ENCODE data around the gene RPS2. TPM values are rescaled to one million over a fixed set of nuclear protein-coding genes. Genes with fewer than 3 reads are reported as not detected.
A peak's percentile ranks its signal among the peaks of the same experiment; 100 is the strongest.

RPS2 gene
- total RNA-seq, 4 donors from 2014 or later = 982 to 2,205 (median 1,458) TPM

GRCh38 chr16:1991948-1992703 is 27.5 kb upstream of the RPS2 start:
- peak; percentile 83 to 84 for DNase-seq
- TF ChIP-seq, protein P1, sequence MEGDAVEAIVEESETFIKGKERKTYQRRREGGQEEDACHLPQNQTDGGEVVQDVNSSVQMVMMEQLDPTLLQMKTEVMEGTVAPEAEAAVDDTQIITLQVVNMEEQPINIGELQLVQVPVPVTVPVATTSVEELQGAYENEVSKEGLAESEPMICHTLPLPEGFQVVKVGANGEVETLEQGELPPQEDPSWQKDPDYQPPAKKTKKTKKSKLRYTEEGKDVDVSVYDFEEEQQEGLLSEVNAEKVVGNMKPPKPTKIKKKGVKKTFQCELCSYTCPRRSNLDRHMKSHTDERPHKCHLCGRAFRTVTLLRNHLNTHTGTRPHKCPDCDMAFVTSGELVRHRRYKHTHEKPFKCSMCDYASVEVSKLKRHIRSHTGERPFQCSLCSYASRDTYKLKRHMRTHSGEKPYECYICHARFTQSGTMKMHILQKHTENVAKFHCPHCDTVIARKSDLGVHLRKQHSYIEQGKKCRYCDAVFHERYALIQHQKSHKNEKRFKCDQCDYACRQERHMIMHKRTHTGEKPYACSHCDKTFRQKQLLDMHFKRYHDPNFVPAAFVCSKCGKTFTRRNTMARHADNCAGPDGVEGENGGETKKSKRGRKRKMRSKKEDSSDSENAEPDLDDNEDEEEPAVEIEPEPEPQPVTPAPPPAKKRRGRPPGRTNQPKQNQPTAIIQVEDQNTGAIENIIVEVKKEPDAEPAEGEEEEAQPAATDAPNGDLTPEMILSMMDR (IDR thresholded peaks at IDR 0.05) = no peak
- TF ChIP-seq POLR2A (IDR thresholded peaks at IDR 0.05) = peak in 1 of 2 donors; percentile 19
- Histone ChIP-seq H3K4me3 (peak overlapping the region in 1 of 2 donors; percentile 7), H3K9me3 (no peaks in the 10 kb centered on the region), H3K27ac (no peak overlapping the region), H3K27me3 (peaks cover 14 to 20% of the 10 kb centered on the region in 2 donors), H3K4me1 (peaks cover 0 to 16% of the 10 kb centered on the region in 2 donors), H3K36me3 (no peaks in the 10 kb centered on the region)
- intact Hi-C loops (cut with DNase I; ENCODE audit: low total_unique reads) = no loop called here

GRCh38 chr16:1991588-1991947 is 26.9 kb upstream of the RPS2 start:
- no peak for TF ChIP-seq POLR2A (IDR thresholded peaks at IDR 0.05)
- TF ChIP-seq, protein P1 (IDR thresholded peaks at IDR 0.05) = no peak
- Histone ChIP-seq H3K27ac (no peak overlapping the region), H3K4me3 (peak overlapping the region in 1 of 2 donors; percentile 7), H3K9me3 (no peaks in the 10 kb centered on the region), H3K36me3 (no peaks in the 10 kb centered on the region), H3K27me3 (peaks cover 14 to 20% of the 10 kb centered on the region in 2 donors), H3K4me1 (peaks cover 0 to 16% of the 10 kb centered on the region in 2 donors)
- no peak for DNase-seq
- intact Hi-C loops (cut with DNase I; ENCODE audit: low total_unique reads) = no loop called here

DNA sequence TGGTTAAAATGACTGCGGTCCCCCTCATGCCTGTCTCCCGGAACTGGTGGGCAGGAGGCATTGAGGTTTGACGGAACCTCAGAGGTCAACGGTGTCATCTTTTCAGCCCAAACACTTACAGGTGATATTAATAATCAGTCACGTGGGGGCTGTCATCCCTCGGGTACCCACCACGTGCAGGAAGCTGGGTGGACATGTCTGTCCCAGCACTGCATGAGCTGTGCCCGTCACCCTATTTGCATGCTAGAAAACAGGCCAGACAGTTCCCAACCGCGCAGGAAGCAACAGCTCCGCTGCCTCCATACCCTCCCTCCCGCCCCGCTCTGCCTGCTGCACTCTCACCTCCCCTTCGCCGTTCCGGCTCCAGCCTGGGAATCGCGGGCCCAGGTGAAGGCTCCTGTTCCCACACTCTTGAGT is 26.5 kb upstream of the RPS2 start:
- intact Hi-C loops (cut with DNase I; ENCODE audit: low total_unique reads) = no loop called here
- Histone ChIP-seq H3K4me1 (peaks cover 0 to 16% of the 10 kb centered on the region in 2 donors), H3K27me3 (peaks cover 14 to 20% of the 10 kb centered on the region in 2 donors), H3K27ac (no peak overlapping the region), H3K36me3 (no peaks in the 10 kb centered on the region), H3K4me3 (no peak overlapping the region), H3K9me3 (no peaks in the 10 kb centered on the region)
- TF ChIP-seq POLR2A (IDR thresholded peaks at IDR 0.05) = no peak
- TF ChIP-seq, protein P1 (IDR thresholded peaks at IDR 0.05) = no peak
- no peak for DNase-seq

DNA sequence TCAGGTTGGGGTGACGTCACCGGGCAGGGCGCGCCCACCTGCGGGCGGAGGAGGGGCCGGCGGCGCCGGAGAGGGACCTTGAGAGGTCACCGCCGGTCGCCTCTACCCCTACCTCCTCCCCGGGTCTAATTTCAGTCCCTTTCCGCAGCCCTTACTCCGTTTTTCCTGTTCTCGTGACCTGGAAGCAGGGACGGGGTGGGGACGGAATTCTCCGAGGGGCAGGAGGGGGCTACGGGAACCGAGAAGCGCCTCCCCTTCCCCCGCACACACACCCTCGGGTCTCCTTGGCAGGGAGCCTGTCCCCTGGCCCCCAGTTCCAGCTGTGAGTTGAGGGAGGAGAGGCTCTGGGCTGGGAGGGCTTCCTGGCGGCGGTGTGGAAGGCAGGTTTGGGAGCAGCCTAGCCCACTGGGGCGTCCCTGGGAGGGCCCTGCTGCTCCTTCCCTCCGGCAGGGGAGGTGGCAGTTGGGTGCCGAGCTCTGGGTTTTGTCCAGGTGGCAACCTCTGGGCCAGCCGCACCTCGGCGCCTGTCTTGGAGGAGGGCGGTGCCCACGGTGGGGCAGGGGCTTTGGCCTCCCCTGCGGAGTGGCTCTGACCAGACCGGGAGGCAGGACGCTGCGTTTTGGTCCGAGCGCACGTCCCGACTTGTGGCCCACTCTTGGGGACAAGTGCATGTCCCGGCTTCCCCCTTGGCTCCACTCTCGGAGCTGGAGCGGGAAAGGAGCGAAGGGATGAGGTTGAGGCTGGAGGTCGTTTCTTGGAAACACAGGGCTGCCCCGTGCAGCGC is 25.9 kb upstream of the RPS2 start:
- peaks cover 0 to 16% of the 10 kb centered on the region in 2 donors for H3K4me1 ChIP-seq
- H3K27ac ChIP-seq = no peak overlapping the region
- DNase-seq = no peak
- no peaks in the 10 kb centered on the region for H3K9me3 ChIP-seq
- H3K27me3 ChIP-seq = peaks cover 14 to 20% of the 10 kb centered on the region in 2 donors
- H3K4me3 ChIP-seq = no peak overlapping the region
- no peaks in the 10 kb centered on the region for H3K36me3 ChIP-seq
- intact Hi-C loops (cut with DNase I; ENCODE audit: low total_unique reads) = no loop called here
- no peak for TF ChIP-seq POLR2A (IDR thresholded peaks at IDR 0.05)
- TF ChIP-seq, protein P1 (IDR thresholded peaks at IDR 0.05) = no peak

- peaks cover 14 to 20% of the 10 kb centered on the region in 2 donors for H3K27me3 ChIP-seq
- no peak overlapping the region for H3K27ac ChIP-seq
- no peak overlapping the region for H3K4me3 ChIP-seq
- TF ChIP-seq, protein P1 (IDR thresholded peaks at IDR 0.05) = no peak
- no peak for TF ChIP-seq POLR2A (IDR thresholded peaks at IDR 0.05)
- peaks cover 0 to 19% of the 10 kb centered on the region in 2 donors for H3K4me1 ChIP-seq
- H3K36me3 ChIP-seq = no peaks in the 10 kb centered on the region
- DNase-seq = no peak
- intact Hi-C loops (cut with DNase I; ENCODE audit: low total_unique reads) = no loop called here
- H3K9me3 ChIP-seq = no peaks in the 10 kb centered on the region
Observed at GRCh38 chr16:1990101-1990350, 25.4 kb upstream of the RPS2 start.

Measured in uterus (tissue), 4 donors.